22Rv1 (cell line): ENCODE data around the gene ENPP1.

Experiments
- H3K27ac ChIP-seq: fragments of 450-650 bp; 2 replicates; pipeline ENCODE4 v1.5.1; 2017
- CTCF ChIP-seq: fragments of 450-650 bp; IDR thresholded peaks from 2 replicates; pipeline ENCODE4 v1.5.1; 2017; ENCODE audit warnings: mild to moderate bottlenecking
- ZFX ChIP-seq: fragments of 450-650 bp; IDR thresholded peaks from 2 replicates; pipeline ENCODE4 v1.6.1; 2017; ENCODE audit warnings: antibody characterized with exemption, borderline replicate concordance

Gene ENPP1

DNA sequence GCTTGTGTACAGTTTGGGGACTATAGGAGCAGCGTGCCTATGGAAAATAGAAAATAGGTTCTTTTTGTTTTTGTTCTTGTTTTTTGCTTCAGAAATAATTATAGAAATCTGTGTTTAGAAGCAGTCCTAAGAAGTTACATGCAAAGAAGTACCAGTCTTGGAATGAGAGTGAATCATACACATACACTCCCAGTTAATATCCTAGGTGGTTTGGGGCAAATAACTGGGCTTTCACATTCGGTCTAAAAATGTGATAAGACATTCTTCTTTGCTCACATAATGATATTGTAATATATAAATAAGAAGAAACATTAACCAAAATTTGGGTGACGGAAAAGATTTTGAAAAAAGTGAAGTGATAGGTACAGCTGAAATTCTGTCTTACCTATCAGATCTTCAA is 61.0 kb downstream of the ENPP1 start:
- TF ChIP-seq ZFX = no peak
- no peak for TF ChIP-seq CTCF

DNA sequence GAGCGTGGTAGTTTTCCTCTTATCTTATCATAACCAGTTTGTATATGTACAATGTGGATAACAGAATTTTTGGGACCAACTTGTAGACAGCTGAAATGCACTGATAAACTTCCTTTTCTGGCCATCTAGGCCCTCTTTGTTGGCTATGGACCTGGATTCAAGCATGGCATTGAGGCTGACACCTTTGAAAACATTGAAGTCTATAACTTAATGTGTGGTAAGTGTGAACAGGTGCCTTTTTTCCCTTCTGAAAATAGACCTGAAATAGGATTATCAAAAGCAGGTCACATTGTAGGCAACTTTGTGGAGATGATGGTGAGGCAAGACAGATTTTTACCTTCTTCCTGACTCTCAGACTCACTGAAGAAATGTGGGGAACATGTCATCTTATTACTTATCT is 67.8 kb downstream of the ENPP1 start:
- no peak overlapping the region for H3K27ac ChIP-seq
- TF ChIP-seq ZFX (no peak), CTCF (no peak)

More for the DNA sequence above, 61.0 kb downstream of the ENPP1 start:
- no peak overlapping the region for H3K27ac ChIP-seq

DNA sequence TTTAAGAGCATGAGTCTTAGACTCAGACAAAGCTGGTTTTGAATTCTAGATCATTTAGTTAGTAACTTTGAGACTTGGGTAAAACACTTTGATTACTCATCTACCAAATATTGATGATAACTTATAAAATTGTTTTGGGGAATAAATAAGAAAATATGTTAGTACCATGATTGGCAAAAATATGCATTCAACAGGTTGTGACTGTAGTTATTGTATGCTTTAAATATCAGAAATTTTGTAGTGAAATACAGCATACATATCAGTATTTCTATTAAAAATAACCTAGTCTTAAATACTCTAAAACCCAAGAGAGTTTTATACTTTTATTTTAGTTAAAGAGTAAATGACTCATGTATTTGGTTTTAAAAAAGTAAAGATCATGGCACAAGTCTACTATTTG is 68.7 kb downstream of the ENPP1 start:
- H3K27ac ChIP-seq = no peak overlapping the region
- TF ChIP-seq CTCF (no peak), ZFX (no peak)

GRCh38 chr6:131877999-131878789 is 70.4 kb downstream of the ENPP1 start:
- no peak overlapping the region for H3K27ac ChIP-seq
- no peak for TF ChIP-seq CTCF
- TF ChIP-seq ZFX = no peak

- no peak for TF ChIP-seq ZFX
- no peak for TF ChIP-seq CTCF
- no peak overlapping the region for H3K27ac ChIP-seq
These were observed 75.2 kb downstream of the ENPP1 start for GRCh38 chr6:131883016-131883415.

DNA sequence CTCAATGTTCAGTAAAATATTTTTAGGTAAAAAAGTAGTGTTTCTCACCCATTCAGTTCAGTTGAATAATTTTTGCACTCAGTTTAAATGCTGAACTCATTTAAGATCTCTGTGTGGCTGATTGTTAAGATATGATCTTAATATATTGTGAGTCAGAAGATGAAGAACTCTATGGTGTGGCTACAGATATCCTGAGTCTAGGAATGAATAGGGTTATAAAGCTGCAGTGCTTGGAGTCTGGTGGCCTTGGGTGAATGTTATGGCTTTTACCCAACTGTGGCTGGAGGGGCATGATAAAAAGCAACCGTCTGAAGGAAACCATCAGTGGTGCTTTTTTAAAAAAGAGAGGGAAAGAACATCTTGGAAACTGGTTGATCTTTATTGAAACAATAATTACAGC is 77.4 kb downstream of the ENPP1 start:
- TF ChIP-seq CTCF = no peak
- TF ChIP-seq ZFX = no peak
- H3K27ac ChIP-seq = no peak overlapping the region

- TF ChIP-seq ZFX = no peak
- TF ChIP-seq CTCF = no peak
- H3K27ac ChIP-seq = no peak overlapping the region
These were observed 78.7 kb downstream of the ENPP1 start for GRCh38 chr6:131886517-131886916.
